Lower leg skin (tissue), 3 donors: Measurements from ENCODE around the gene TMED3.

Experiments used
- POLR2A ChIP-seq, 2 donors: fragments of 450-650 bp; IDR thresholded peaks; one replicate each; pipeline ENCODE4 v1.6.1; 2016 to 2017; ENCODE audit warnings: antibody characterized with exemption in 2 of 2, mild to moderate bottlenecking in 1 of 2, moderate library complexity in 1 of 2
- TF ChIP-seq, protein P1 (sequence below), 3 donors: fragments of 450-650 bp; IDR thresholded peaks; one replicate each; pipeline ENCODE4 v1.5.1; 2016; ENCODE audit warnings: antibody characterized with exemption in 3 of 3, mild to moderate bottlenecking in 3 of 3, moderate library complexity in 2 of 3

DNA sequence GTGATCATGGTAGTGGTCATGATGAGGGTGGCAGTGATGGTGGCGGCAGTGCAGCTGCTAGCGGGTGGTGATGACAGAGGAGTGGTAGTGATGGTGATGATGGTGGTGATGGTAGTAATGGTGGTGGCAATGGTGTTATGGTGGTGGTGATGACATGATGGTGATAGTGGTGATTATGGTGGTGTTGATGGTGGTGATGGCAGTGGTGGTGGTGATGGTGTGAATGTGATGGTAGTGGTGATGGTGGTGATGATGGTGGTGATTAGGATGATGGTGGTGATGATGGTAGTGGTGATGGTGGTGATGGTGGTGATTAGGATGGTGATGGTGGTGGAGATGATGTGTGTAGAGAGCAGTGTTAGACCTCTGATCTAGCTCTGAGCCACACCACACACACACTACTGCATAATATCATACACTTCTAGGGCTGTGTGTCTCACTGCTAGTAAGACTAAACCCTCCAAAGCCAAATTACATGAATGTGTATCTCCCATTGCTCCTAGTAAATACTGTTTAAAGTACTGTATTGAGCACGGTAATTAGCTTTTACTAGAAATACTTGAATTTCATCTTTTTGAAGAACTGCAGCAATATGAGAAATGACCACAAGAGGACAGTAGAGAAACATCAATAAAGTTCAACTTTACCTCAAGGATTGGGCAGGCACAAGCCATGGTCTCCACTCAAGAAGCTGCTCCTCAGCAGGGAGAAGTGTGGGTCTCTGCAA lies 28.8 kb downstream of the TMED3 start:
- TF ChIP-seq POLR2A (IDR thresholded peaks at IDR 0.05): no peak
- TF ChIP-seq, protein P1, sequence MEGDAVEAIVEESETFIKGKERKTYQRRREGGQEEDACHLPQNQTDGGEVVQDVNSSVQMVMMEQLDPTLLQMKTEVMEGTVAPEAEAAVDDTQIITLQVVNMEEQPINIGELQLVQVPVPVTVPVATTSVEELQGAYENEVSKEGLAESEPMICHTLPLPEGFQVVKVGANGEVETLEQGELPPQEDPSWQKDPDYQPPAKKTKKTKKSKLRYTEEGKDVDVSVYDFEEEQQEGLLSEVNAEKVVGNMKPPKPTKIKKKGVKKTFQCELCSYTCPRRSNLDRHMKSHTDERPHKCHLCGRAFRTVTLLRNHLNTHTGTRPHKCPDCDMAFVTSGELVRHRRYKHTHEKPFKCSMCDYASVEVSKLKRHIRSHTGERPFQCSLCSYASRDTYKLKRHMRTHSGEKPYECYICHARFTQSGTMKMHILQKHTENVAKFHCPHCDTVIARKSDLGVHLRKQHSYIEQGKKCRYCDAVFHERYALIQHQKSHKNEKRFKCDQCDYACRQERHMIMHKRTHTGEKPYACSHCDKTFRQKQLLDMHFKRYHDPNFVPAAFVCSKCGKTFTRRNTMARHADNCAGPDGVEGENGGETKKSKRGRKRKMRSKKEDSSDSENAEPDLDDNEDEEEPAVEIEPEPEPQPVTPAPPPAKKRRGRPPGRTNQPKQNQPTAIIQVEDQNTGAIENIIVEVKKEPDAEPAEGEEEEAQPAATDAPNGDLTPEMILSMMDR (IDR thresholded peaks at IDR 0.05): no peak
